Pancreas (tissue), 10 donors: ENCODE measurements around the gene ZMIZ1. TPM values are rescaled to one million over a fixed set of nuclear protein-coding genes. Genes with fewer than 3 reads are reported as not detected.

Source experiments
- ATAC-seq, 4 donors: fragments of 200-7000 bp; cut with Tn5 transposase; one replicate each; pipeline versions ENCODE4 v1.8.0 to v1.9.1; 2020; ENCODE audit warnings: mild to moderate bottlenecking in 4 of 4, moderate library complexity in 4 of 4
- DNase-seq, 6 donors: peaks; one replicate each; pipeline ENCODE4 v3.0.0-alpha.2; 2020
- FAIRE-seq: peaks from 2 replicates; lab custom pipeline; 2012; peaks lifted over from hg19 to GRCh38; lab: Jason Lieb, UNC
- H3K27ac ChIP-seq, 4 donors: fragments of 200-600 bp; sonication (generic); 1 replicate in 3 of 4; 2 replicates in 1 of 4; pipeline versions ENCODE4 v1.5.0 to v1.8.0; 2020
- H3K27me3 ChIP-seq, 4 donors: fragments of 200-600 bp; one replicate each; pipeline ENCODE4 v1.8.0; 2021
- H3K36me3 ChIP-seq, 3 donors: fragments of 200-600 bp; sonication (generic) in 1 of 3; one replicate each; pipeline versions ENCODE4 v1.5.0 to v1.8.0; 2020 to 2021
- H3K4me1 ChIP-seq, 3 donors: fragments of 200-600 bp; one replicate each; pipeline ENCODE4 v1.8.0; 2021
- H3K4me3 ChIP-seq, 4 donors: fragments of 200-600 bp; sonication (generic) in 2 of 4; one replicate each; pipeline versions ENCODE4 v1.5.0 to v1.8.0; 2020 to 2021
- H3K9me3 ChIP-seq, 4 donors: fragments of 200-600 bp; one replicate each; pipeline ENCODE4 v1.8.0; 2021
- WGBS, 2 donors: extraction: QIAGEN DNeasy Blood & Tissue Kit; methylation state at CpG; one replicate each; pipeline ENCODE4 v1.1.7; 2013; 5-methylcytosine and 5-hydroxymethylcytosine counted together
- intact Hi-C, 3 donors: fragments of 100-400 bp; cut with DNase I; formaldehyde crosslinking; loops; one replicate each; pipeline versions ENCODE4 v1.11.1 to v1.14.2; 2022
- polyA plus RNA-seq, 2 donors: library from polyadenylated mRNA; stranded (reverse); fragments of 200-250 nt; gene quantifications; one replicate each; pipeline ENCODE4 v1.2.3, GENCODE V29; 2013
- total RNA-seq, 6 donors: library from RNA; stranded (reverse); fragmentation: NEBNext Ultra II Directional in 4 of 6; extraction: Animal tissue kit (Norgen Biotek cat#: 25700) in 4 of 6; gene quantifications; one replicate each; pipeline versions ENCODE4 v1.2.1 to v1.2.4, GENCODE V29; 2021 to 2023
- TF ChIP-seq, protein P1 (sequence below), 4 donors: fragments of 200-600 bp; sonication (generic) in 3 of 4; IDR thresholded peaks; one replicate each; pipeline versions ENCODE4 v1.5.0 to v1.8.0; 2021; ENCODE audit warnings: antibody characterized with exemption in 4 of 4
- donor health status: healthy with polysubstance abuse.
- donor health status: DM: no; HTN: no; CAD: no; lungs with moderate emphysema.
- donor health status: DM: no; HTN: no; CAD: no.
- donor health status: control.
- donor health status: control.
- donor health status: Bipolar disorder and iron deficiency.
- donor health status: DM: yes; HTN: yes; CAD: no.
- donor health status: DM: no; HTN: no; CAD: no.
- donor health status: DM: no; HTN: no; CAD: no.
- donor health status: DM: yes; HTN: yes; CAD: no.

Gene ZMIZ1
- total and polyA plus RNA-seq, 8 donors = 14.5 to 45.0 (median 21.9) TPM

DNA sequence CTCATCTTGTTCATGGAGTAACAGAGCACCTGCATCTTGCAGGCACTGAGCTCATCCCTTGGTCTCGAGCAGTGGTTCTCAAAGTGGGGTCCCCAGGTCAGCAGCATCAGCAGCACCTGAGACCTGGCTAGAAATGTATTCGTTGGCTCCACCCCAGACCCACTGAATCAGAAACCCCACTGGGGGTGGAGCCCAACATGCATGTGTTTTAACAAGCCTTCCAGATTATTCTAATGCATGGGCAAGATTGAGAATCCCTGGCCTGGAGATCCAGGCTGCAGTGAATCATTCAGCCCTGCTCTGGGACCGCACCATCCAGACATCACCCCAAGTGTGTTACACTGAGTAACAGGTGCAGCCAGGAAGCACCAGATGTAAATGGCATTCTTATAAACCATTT is 193.4 kb downstream of the ZMIZ1 start:
- DNase-seq (no peak), ATAC-seq (no peak), FAIRE-seq (no peak)
- Histone ChIP-seq H3K4me3 (no peak overlapping the region), H3K27ac (no peak overlapping the region), H3K9me3 (no peaks in the 10 kb centered on the region), H3K4me1 (peaks cover 3 to 16% (median 7%) of the 10 kb centered on the region in 3 donors), H3K27me3 (no peaks in the 10 kb centered on the region), H3K36me3 (no peaks in the 10 kb centered on the region)
- TF ChIP-seq, protein P1, sequence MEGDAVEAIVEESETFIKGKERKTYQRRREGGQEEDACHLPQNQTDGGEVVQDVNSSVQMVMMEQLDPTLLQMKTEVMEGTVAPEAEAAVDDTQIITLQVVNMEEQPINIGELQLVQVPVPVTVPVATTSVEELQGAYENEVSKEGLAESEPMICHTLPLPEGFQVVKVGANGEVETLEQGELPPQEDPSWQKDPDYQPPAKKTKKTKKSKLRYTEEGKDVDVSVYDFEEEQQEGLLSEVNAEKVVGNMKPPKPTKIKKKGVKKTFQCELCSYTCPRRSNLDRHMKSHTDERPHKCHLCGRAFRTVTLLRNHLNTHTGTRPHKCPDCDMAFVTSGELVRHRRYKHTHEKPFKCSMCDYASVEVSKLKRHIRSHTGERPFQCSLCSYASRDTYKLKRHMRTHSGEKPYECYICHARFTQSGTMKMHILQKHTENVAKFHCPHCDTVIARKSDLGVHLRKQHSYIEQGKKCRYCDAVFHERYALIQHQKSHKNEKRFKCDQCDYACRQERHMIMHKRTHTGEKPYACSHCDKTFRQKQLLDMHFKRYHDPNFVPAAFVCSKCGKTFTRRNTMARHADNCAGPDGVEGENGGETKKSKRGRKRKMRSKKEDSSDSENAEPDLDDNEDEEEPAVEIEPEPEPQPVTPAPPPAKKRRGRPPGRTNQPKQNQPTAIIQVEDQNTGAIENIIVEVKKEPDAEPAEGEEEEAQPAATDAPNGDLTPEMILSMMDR (IDR thresholded peaks at IDR 0.05) = no peak
- WGBS, 2 donors = 92 to 93% methylated on average over 3 of the region's 3 CpGs
- intact Hi-C loops = no loop called here

DNA sequence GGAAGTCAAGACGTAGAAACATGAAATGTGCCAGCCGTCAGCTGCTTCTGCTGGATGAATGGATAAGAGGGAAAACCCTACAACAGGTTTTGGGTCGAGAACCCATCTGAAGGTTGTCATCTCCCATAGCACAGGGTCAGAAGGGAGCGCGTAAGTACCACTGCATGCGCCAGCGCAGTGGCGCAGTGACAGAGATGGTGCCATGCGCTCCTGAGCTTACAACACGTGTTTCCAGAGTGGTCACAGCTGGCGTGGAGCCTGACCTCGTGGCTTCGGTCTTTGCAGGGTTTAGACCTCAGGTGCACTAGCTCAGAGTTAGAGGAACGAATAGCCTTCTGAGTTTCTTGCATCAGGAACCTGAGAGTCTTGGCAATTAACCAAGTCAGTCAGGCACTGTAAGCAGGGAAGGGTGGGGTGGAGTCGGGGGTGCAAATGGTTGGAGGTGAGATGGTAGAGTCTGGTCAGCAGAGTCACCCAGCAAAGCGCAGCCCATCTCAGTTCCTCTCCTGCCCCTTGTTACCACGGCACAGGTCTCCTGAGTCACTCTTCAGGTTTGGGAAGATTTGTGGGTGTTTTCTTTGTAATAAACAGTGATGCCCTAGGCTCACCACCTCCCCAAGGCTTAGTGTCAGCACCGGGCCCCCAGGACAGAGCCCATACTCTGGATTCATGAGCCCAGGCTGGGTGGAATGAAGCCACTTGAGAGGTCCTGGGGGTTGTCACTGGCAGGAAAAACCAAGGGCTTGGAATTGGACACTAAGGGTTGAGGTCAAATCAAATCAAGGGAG is 194.4 kb downstream of the ZMIZ1 start:
- intact Hi-C loops = no loop called here
- no peak overlapping the region for H3K27ac ChIP-seq
- WGBS, 2 donors = 87 to 92% methylated on average over 18 of the region's 18 CpGs
- DNase-seq (no peak), ATAC-seq (no peak), FAIRE-seq (no peak)
- H3K27me3 ChIP-seq = no peaks in the 10 kb centered on the region
- H3K4me3 ChIP-seq = no peak overlapping the region
- no peaks in the 10 kb centered on the region for H3K9me3 ChIP-seq
- no peaks in the 10 kb centered on the region for H3K36me3 ChIP-seq
- H3K4me1 ChIP-seq = peaks cover 3 to 16% (median 7%) of the 10 kb centered on the region in 3 donors
- TF ChIP-seq, protein P1 (IDR thresholded peaks at IDR 0.05) = no peak

DNA sequence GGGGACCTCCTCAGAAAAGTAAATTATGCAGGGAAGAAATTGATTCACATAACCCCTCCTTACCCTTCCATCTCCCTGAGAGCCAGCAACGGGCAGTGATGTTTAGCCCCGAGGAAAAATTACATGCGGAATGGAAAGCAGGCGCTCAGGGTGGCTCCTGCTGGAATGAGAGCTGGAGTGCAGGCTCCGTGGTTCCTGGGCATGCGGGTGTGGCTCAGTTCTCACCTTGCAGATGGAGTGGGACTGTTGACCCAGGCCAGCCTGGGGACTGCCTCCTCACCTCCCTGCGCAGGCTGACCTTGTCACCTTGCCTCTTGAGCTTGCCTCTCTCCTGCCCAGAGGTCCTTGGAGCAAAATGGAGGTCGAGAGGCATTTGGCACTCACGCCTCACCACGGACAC is 195.2 kb downstream of the ZMIZ1 start:
- 89 to 90% methylated on average over 10 of the region's 10 CpGs for WGBS, 2 donors
- ATAC-seq (no peak), DNase-seq (no peak), FAIRE-seq (no peak)
- H3K4me3 ChIP-seq = no peak overlapping the region
- intact Hi-C loops = no loop called here
- H3K27ac ChIP-seq = no peak overlapping the region
- TF ChIP-seq, protein P1 (IDR thresholded peaks at IDR 0.05) = no peak
- H3K9me3 ChIP-seq = no peaks in the 10 kb centered on the region
- no peaks in the 10 kb centered on the region for H3K27me3 ChIP-seq
- H3K4me1 ChIP-seq = peaks cover 3 to 16% (median 7%) of the 10 kb centered on the region in 3 donors
- H3K36me3 ChIP-seq = no peaks in the 10 kb centered on the region

DNA sequence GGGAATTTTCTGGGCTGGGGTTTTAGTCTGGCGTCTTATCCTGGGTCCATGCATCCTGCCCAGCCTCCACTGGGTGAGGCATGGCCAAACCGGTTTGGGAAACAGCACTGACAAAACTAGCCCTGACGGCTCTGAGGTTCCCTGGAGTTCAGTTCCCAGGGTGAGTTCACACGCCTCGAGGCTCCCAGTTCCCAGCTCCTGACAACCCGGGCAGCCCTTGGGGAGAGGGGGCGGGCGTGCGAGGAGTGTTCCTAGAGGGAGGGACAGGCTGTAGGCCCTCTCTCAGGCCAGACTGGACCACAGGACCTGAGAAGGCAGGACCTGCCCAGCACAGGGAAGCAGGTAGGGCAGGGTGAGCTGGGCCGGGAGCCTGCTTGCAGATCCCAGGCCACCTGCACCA is 196.2 kb downstream of the ZMIZ1 start:
- WGBS, 2 donors = 56 to 59% methylated on average over 10 of the region's 10 CpGs
- intact Hi-C loops = no loop called here
- ATAC-seq (peak in 3 of 4 donors; percentile 40 to 47 (median 44)), DNase-seq (peak in 2 of 6 donors; percentile 26 to 51), FAIRE-seq (no peak)
- H3K27ac ChIP-seq = peak overlapping the region in 3 of 4 donors; percentile 16 to 61 (median 57)
- H3K36me3 ChIP-seq = no peaks in the 10 kb centered on the region
- H3K9me3 ChIP-seq = no peaks in the 10 kb centered on the region
- no peaks in the 10 kb centered on the region for H3K27me3 ChIP-seq
- H3K4me1 ChIP-seq = peaks cover 3 to 16% (median 7%) of the 10 kb centered on the region in 3 donors
- no peak overlapping the region for H3K4me3 ChIP-seq
- TF ChIP-seq, protein P1 (IDR thresholded peaks at IDR 0.05) = no peak

DNA sequence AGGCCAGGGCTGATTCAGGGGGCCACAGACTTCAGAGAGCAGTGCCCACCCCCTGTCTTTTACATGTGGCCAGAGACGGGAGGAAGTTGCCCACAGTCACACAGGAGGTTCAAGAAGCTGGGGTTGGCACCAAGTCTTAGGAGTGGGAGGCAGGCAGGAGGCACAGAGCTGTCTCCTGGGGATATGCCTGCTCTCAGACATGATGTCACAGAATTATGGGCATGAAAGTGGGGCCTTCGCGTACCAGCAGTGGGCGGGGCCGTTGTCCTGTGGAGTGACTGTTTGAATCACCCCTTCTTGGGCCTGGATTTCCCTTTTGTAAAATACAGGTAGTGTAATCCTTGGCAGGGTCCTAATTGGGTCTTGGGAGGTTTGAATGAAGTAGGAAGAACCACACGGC is 197.3 kb downstream of the ZMIZ1 start:
- intact Hi-C loops = no loop called here
- ATAC-seq (no peak), DNase-seq (no peak), FAIRE-seq (no peak)
- 76% methylated on average over 6 of the region's 6 CpGs for WGBS, 2 donors
- H3K4me3 ChIP-seq = no peak overlapping the region
- H3K27me3 ChIP-seq = no peaks in the 10 kb centered on the region
- H3K27ac ChIP-seq = peak overlapping the region in 2 of 4 donors; percentile 59 to 61
- no peaks in the 10 kb centered on the region for H3K9me3 ChIP-seq
- TF ChIP-seq, protein P1 (IDR thresholded peaks at IDR 0.05) = no peak
- no peaks in the 10 kb centered on the region for H3K36me3 ChIP-seq
- peaks cover 0 to 9% (median 2%) of the 10 kb centered on the region in 3 donors for H3K4me1 ChIP-seq
